HCT116 (cell line): Measurements from ENCODE around the gene TTLL10. TPM values are rescaled to one million over a fixed set of nuclear protein-coding genes. Genes with fewer than 3 reads are reported as not detected.

Experiments
- ATAC-seq: fragments of 200-7000 bp; cut with Tn5 transposase; 2 replicates; pipeline ENCODE4 v1.9.1; 2020; ENCODE audit warnings: mild to moderate bottlenecking, moderate library complexity
- BruUV-seq: library from RNA; stranded (reverse); fragments of 400-500 nt; replicated peaks from 2 replicates; lab custom pipeline; 2021; lab: Mats Ljungman, UMichigan
- CTCF ChIA-PET: fragments of 300-600 bp; sonication (Branson Sonifier 250); formaldehyde crosslinking; loops from one replicate; lab custom pipeline; 2021; ENCODE audit warnings: antibody characterized with exemption; lab: Charles Lee
- POLR2A ChIA-PET: fragments of 300-600, 350-600 bp; sonication (Branson Sonifier 250); formaldehyde crosslinking; loops from one replicate; lab custom pipeline; 2021; ENCODE audit warnings: antibody characterized with exemption; lab: Charles Lee
- RAD21 ChIA-PET, 2 experiments: fragments of 300-600 bp; sonication (Branson Sonifier 250); formaldehyde crosslinking; loops; one replicate each; lab custom pipeline; 2023; ENCODE audit warnings: low total read pairs in 2 of 2; ENCODE audit not compliant: uncharacterized antibody in 2 of 2, unreplicated experiment in 2 of 2, low non-redundant PET in 1 of 2; lab: Charles Lee
- DNase-seq: peaks from one replicate; pipeline ENCODE4 v3.0.0-alpha.2; 2010; ENCODE audit warnings: low read depth, low spot score
- H2AFZ ChIP-seq: fragments of 200-600 bp; shearing (Covaris generic), sonication (generic); 2 replicates; pipeline ENCODE4 v1.6.1; 2017; ENCODE audit warnings: low read depth, mixed run types, mixed read lengths, antibody characterized with exemption, low read length; ENCODE audit not compliant: poor library complexity, severe bottlenecking
- H3K27ac ChIP-seq: 2 replicates; pipeline ENCODE4 v1.5.1; 2012; ENCODE audit warnings: low read depth, low read length
- H3K27me3 ChIP-seq: fragments of 200-600 bp; sonication (generic); 2 replicates; pipeline ENCODE4 v1.6.1; 2016; ENCODE audit warnings: mixed run types, low read length, mixed read lengths; ENCODE audit not compliant: insufficient read depth
- H3K36me3 ChIP-seq, 2 experiments: fragments of 200-500 bp in 1 of 2; fragments of 200-600 bp in 1 of 2; sonication (Bioruptor generic) in 1 of 2; sonication (generic) in 1 of 2; 2 replicates each; pipeline versions ENCODE4 v1.5.1 to v1.6.1; 2014 to 2016; ENCODE audit warnings: low read length in 2 of 2, inconsistent platforms in 1 of 2, mixed read lengths in 1 of 2, mixed run types in 1 of 2; ENCODE audit not compliant: insufficient read depth in 2 of 2, control insufficient read depth in 1 of 2
- H3K4me1 ChIP-seq, 2 experiments: fragments of 200-600 bp in 1 of 2; sonication (generic) in 1 of 2; 2 replicates each; pipeline versions ENCODE4 v1.5.1 to v1.6.1; 2012 to 2017; ENCODE audit warnings: low read length in 2 of 2, inconsistent platforms in 1 of 2, mild to moderate bottlenecking in 1 of 2, mixed read lengths in 1 of 2, mixed run types in 1 of 2, moderate library complexity in 1 of 2; ENCODE audit not compliant: insufficient read depth in 2 of 2, control insufficient read depth in 1 of 2
- H3K4me2 ChIP-seq: fragments of 200-600 bp; sonication (generic); 2 replicates; pipeline ENCODE4 v1.6.1; 2017; ENCODE audit warnings: mixed run types, low read length, mixed read lengths
- H3K4me3 ChIP-seq, 2 experiments: fragments of 200-600 bp in 1 of 2; sonication (generic) in 1 of 2; replicated peaks in 1 of 2; 2 replicates each; pipeline ENCODE4 v1.5.1; 2011 to 2016; ENCODE audit warnings: low read length in 2 of 2, control low read depth in 1 of 2, low read depth in 1 of 2, mild to moderate bottlenecking in 1 of 2, mixed read lengths in 1 of 2, mixed run types in 1 of 2
- H3K79me2 ChIP-seq: fragments of 200-600 bp; sonication (generic); 2 replicates; pipeline ENCODE4 v1.6.1; 2017; ENCODE audit warnings: mild to moderate bottlenecking, mixed run types, low read length, moderate library complexity, mixed read lengths; ENCODE audit not compliant: insufficient read depth
- H3K9ac ChIP-seq: fragments of 200-600 bp; sonication (generic); 2 replicates; pipeline ENCODE4 v1.6.1; 2016; ENCODE audit warnings: low read length, mixed read lengths
- H3K9me2 ChIP-seq: fragments of 200-600 bp; sonication (generic), shearing (Covaris generic); 2 replicates; pipeline ENCODE4 v1.6.1; 2017; ENCODE audit warnings: mixed run types, mild to moderate bottlenecking, moderate library complexity; ENCODE audit not compliant: insufficient read depth
- H3K9me3 ChIP-seq, 2 experiments: fragments of 200-500 bp in 1 of 2; fragments of 200-600 bp in 1 of 2; sonication (Bioruptor generic) in 1 of 2; sonication (generic) in 1 of 2; 2 replicates each; pipeline ENCODE4 v1.6.1; 2014 to 2017; ENCODE audit warnings: low read length in 2 of 2, mixed read lengths in 2 of 2, inconsistent platforms in 1 of 2, low read depth in 1 of 2, mild to moderate bottlenecking in 1 of 2, mixed run types in 1 of 2, moderate library complexity in 1 of 2; ENCODE audit not compliant: control insufficient read depth in 1 of 2, insufficient read depth in 1 of 2
- H4K20me1 ChIP-seq: fragments of 200-600 bp; sonication (generic), shearing (Covaris generic); 2 replicates; pipeline ENCODE4 v1.6.1; 2017; ENCODE audit warnings: mixed run types, mild to moderate bottlenecking, moderate library complexity; ENCODE audit not compliant: insufficient read depth
- ATF3 ChIP-seq: IDR thresholded peaks from 2 replicates; pipeline ENCODE4 v1.6.1; 2012
- CBX3 ChIP-seq: IDR thresholded peaks from 2 replicates; pipeline ENCODE4 v1.6.1; 2012; ENCODE audit warnings: low read depth
- CTCF ChIP-seq, 3 experiments: fragments of 200-600 bp in 1 of 3; sonication (generic) in 1 of 3; IDR thresholded peaks in 2 of 3; conservative IDR thresholded peaks in 1 of 3; 2 replicates each; pipeline ENCODE4 v1.5.1; 2012 to 2017; ENCODE audit warnings: low read depth in 2 of 3, low read length in 2 of 3, antibody characterized with exemption in 1 of 3, borderline replicate concordance in 1 of 3, control low read depth in 1 of 3, mild to moderate bottlenecking in 1 of 3, mixed read lengths in 1 of 3, mixed run types in 1 of 3, moderate library complexity in 1 of 3; ENCODE audit not compliant: insufficient read depth in 1 of 3
- ELF1 ChIP-seq: IDR thresholded peaks from 2 replicates; pipeline ENCODE4 v1.6.1; 2012; ENCODE audit warnings: low read depth, borderline replicate concordance
- JUND ChIP-seq: IDR thresholded peaks from 2 replicates; pipeline ENCODE4 v1.6.1; 2012
- MAX ChIP-seq: IDR thresholded peaks from 2 replicates; pipeline ENCODE4 v1.6.1; 2012
- POLR2A ChIP-seq: IDR thresholded peaks from 2 replicates; pipeline ENCODE4 v1.7.0; 2011; ENCODE audit warnings: borderline replicate concordance; ENCODE audit not compliant: insufficient read depth, insufficient read length; ENCODE audit errors: extremely low read depth
- YY1 ChIP-seq: IDR thresholded peaks from 2 replicates; pipeline ENCODE4 v1.6.1; 2011; ENCODE audit warnings: low read length, low read depth, moderate library complexity, mild to moderate bottlenecking; ENCODE audit not compliant: insufficient replicate concordance; ENCODE audit errors: extremely low read depth
- ZFX ChIP-seq: fragments of 450-650 bp; IDR thresholded peaks from 2 replicates; pipeline ENCODE4 v1.6.1; 2017
- intact Hi-C: fragments of 100-400 bp; cut with micrococcal nuclease; formaldehyde crosslinking; loops from 2 replicates; pipeline ENCODE4 v1.10.0; 2022
- total RNA-seq: library from RNA; stranded (reverse); gene quantifications from one replicate; pipeline ENCODE4 v1.2.1, GENCODE V29; 2021; ENCODE audit not compliant: unreplicated experiment

The TTLL10 gene
- total RNA-seq, 1 experiment from 2014 or later, result 0.10 TPM

- TF ChIP-seq CTCF (IDR thresholded peaks at IDR 0.05 in 2 of 3, conservative IDR thresholded peaks at IDR 0.05 in 1 of 3; ENCODE audit: borderline replicate concordance in 1 of 3, insufficient read depth in 1 of 3, low read depth in 2 of 3, low read length in 2 of 3), result no peak
- TF ChIP-seq MAX, result no peak
- no peak for TF ChIP-seq ZFX
- no peak for TF ChIP-seq ELF1
These were observed 17.3 kb upstream of the TTLL10 start (continued) for GRCh38 chr1:1156140-1157032.

GRCh38 chr1:1157033-1157365, 16.7 kb upstream of the TTLL10 start:
- Histone ChIP-seq H3K9me3 (peaks cover 8 to 17% of the 10 kb centered on the region in 2 experiments; a peak in 2 of 4 replicates), H3K4me2 (peak overlapping the region; percentile 28; the same call in 1 of the 2 replicates), H3K9me2 (no peaks in the 10 kb centered on the region), H4K20me1 (no peaks in the 10 kb centered on the region), H3K27ac (no peak overlapping the region), H2AFZ (no peak overlapping the region), H3K4me1 (peaks cover 12 to 32% of the 10 kb centered on the region in 2 experiments), H3K36me3 (no peaks in the 10 kb centered on the region), H3K4me3 (no peak overlapping the region), H3K9ac (no peak overlapping the region), H3K27me3 (no peaks in the 10 kb centered on the region), H3K79me2 (no peaks in the 10 kb centered on the region)
- BruUV-seq, result no TSS peak
- ATAC-seq, result no peak
- intact Hi-C loops, result no loop called here
- RAD21 ChIA-PET, result no interaction called here
- POLR2A ChIA-PET, result interaction anchor here (1.5 kb wide), 1 partner anchor 74 kb away, joined by 3 read pairs; no protein-coding TSS in a partner anchor
- no peak for TF ChIP-seq ATF3
- no peak for TF ChIP-seq POLR2A
- TF ChIP-seq YY1, result no peak
- no peak for TF ChIP-seq CTCF (IDR thresholded peaks at IDR 0.05 in 2 of 3, conservative IDR thresholded peaks at IDR 0.05 in 1 of 3; ENCODE audit: borderline replicate concordance in 1 of 3, insufficient read depth in 1 of 3, low read depth in 2 of 3, low read length in 2 of 3)
- no peak for TF ChIP-seq CBX3
- TF ChIP-seq JUND, result no peak
- no peak for DNase-seq
- CTCF ChIA-PET, result no interaction called here
